CD4-positive, alpha-beta T cell (primary cell): ENCODE results near the gene HOXD11. TPM values are rescaled to one million over a fixed set of nuclear protein-coding genes. Genes with fewer than 3 reads are reported as not detected.
A peak's percentile ranks its signal among the peaks of the same experiment; 100 is the strongest.

Source experiments
- ATAC-seq: fragments of 200-7000 bp; cut with Tn5 transposase; one replicate; pipeline ENCODE4 v1.10.0; 2022; ENCODE audit warnings: mild to moderate bottlenecking; ENCODE audit not compliant: poor library complexity
- CTCF ChIA-PET: fragments of 350-600 bp; sonication (Branson Sonifier 250); formaldehyde crosslinking; loops from one replicate; lab custom pipeline; 2021; ENCODE audit warnings: antibody characterized with exemption, inconsistent platforms; lab: Charles Lee
- POLR2A ChIA-PET: fragments of 350-600 bp; sonication (Branson Sonifier 250); formaldehyde crosslinking; loops from one replicate; lab custom pipeline; 2021; ENCODE audit warnings: antibody characterized with exemption, inconsistent platforms; lab: Charles Lee
- DNase-seq, 14 experiments: peaks; one replicate each; pipeline ENCODE4 v3.0.0-alpha.2; 2013 to 2020; ENCODE audit warnings: mixed read lengths in 2 of 14
- H3K27ac ChIP-seq, 2 donors: one replicate each; pipeline versions ENCODE4 v1.5.1 to v1.7.0; 2013; ENCODE audit warnings: low read length in 2 of 2, low read depth in 1 of 2, mild to moderate bottlenecking in 1 of 2
- H3K27me3 ChIP-seq, 2 experiments: 1 replicate in 1 of 2; 2 replicates in 1 of 2; pipeline versions ENCODE4 v1.6.1 to v1.7.0; 2013; ENCODE audit warnings: low read length in 2 of 2, control low read depth in 1 of 2, mild to moderate bottlenecking in 1 of 2, moderate library complexity in 1 of 2; ENCODE audit not compliant: insufficient read depth in 2 of 2, control insufficient read depth in 1 of 2
- H3K36me3 ChIP-seq: one replicate; pipeline ENCODE4 v1.6.1; 2013; ENCODE audit warnings: low read length, control low read depth; ENCODE audit not compliant: insufficient read depth
- H3K4me1 ChIP-seq: one replicate; pipeline ENCODE4 v1.6.1; 2013; ENCODE audit warnings: low read length, control low read depth; ENCODE audit not compliant: insufficient read depth
- H3K4me3 ChIP-seq: one replicate; pipeline ENCODE4 v1.5.1; 2013; ENCODE audit warnings: mild to moderate bottlenecking, low read length, moderate library complexity
- H3K9me3 ChIP-seq, 2 experiments: 1 replicate in 1 of 2; 2 replicates in 1 of 2; pipeline versions ENCODE4 v1.6.1 to v1.7.0; 2013; ENCODE audit warnings: low read length in 2 of 2, mild to moderate bottlenecking in 2 of 2, control low read depth in 1 of 2, moderate library complexity in 1 of 2; ENCODE audit not compliant: control insufficient read depth in 1 of 2, insufficient read depth in 1 of 2
- H3K27ac Mint-ChIP-seq: one replicate; pipeline ENCODE4 v1.8.0; 2020; ENCODE audit warnings: mixed read lengths
- H3K27me3 Mint-ChIP-seq: one replicate; pipeline ENCODE4 v1.8.0; 2021; ENCODE audit warnings: mixed read lengths
- H3K36me3 Mint-ChIP-seq: one replicate; pipeline ENCODE4 v1.8.0; 2021; ENCODE audit warnings: low read depth, mixed read lengths
- H3K4me1 Mint-ChIP-seq: one replicate; pipeline ENCODE4 v1.8.0; 2021; ENCODE audit warnings: low read depth, mixed read lengths
- H3K4me3 Mint-ChIP-seq: one replicate; pipeline ENCODE4 v1.8.0; 2020; ENCODE audit warnings: mild to moderate bottlenecking, mixed read lengths
- H3K9me3 Mint-ChIP-seq: one replicate; pipeline ENCODE4 v1.8.0; 2020; ENCODE audit warnings: mixed read lengths
- CTCF ChIP-seq: fragments of 200-600 bp; IDR thresholded peaks from one replicate; pipeline ENCODE4 v1.8.0; 2022; ENCODE audit warnings: antibody characterized with exemption, mild to moderate bottlenecking
- intact Hi-C, 2 experiments: fragments of 100-400 bp; cut with DNase I in 1 of 2; cut with micrococcal nuclease in 1 of 2; formaldehyde crosslinking; loops; one replicate each; pipeline versions ENCODE4 v1.15.1 to v1.9.0; 2023 to 2025; cut with DNase I, micrococcal nuclease
- total RNA-seq, 174 experiments: library from RNA in 2 of 174; stranded (reverse) in 2 of 174; gene quantifications; one replicate each; pipeline ENCODE4 v1.2.3 and lab custom pipeline; 2021 to 2026

The HOXD11 gene
- total RNA-seq, 2 experiments from 2014 or later, result not detected

- Mint-ChIP-seq H3K9me3 (peaks cover 19% of the 10 kb centered on the region), H3K27ac (peak overlapping the region; percentile 83), H3K4me1 (peaks cover 29% of the 10 kb centered on the region), H3K4me3 (peak overlapping the region; percentile 73), H3K36me3 (peaks cover 49% of the 10 kb centered on the region), H3K27me3 (peaks cover 86% of the 10 kb centered on the region)
- ATAC-seq (no peak), DNase-seq (peak in 2 of 14 experiments; percentile 16 to 41)
- CTCF ChIA-PET, result no interaction called here
- peaks cover 30% of the 10 kb centered on the region for H3K4me1 ChIP-seq
- intact Hi-C loops, result loop anchor here (5.0 to 10.0 kb wide), 4 partner anchors 32 to 1745 kb away; partner anchors contain the start of genes HOXD10 (in 1 of the 2) and SP9 (in 1 of the 2)
- no peak for TF ChIP-seq CTCF
- peaks cover 85 to 92% of the 10 kb centered on the region in 2 experiments for H3K27me3 ChIP-seq
- H3K4me3 ChIP-seq, result no peak overlapping the region
- POLR2A ChIA-PET, result no interaction called here
- H3K36me3 ChIP-seq, result no peaks in the 10 kb centered on the region
- H3K9me3 ChIP-seq, result peaks cover 63 to 83% of the 10 kb centered on the region in 2 experiments
- no peak overlapping the region for H3K27ac ChIP-seq
These were observed 27.1 kb upstream of the HOXD11 start for GRCh38 chr2:176079831-176080539.

GRCh38 chr2:176080540-176081375 lies 26.3 kb upstream of the HOXD11 start:
- peaks cover 16% of the 10 kb centered on the region for H3K9me3 Mint-ChIP-seq
- DNase-seq, result peak in 1 of 14 experiments; percentile 41
- no peak for TF ChIP-seq CTCF
- Histone ChIP-seq H3K36me3 (no peaks in the 10 kb centered on the region), H3K4me1 (peaks cover 30% of the 10 kb centered on the region), H3K27ac (no peak overlapping the region), H3K9me3 (peaks cover 71 to 77% of the 10 kb centered on the region in 2 experiments), H3K27me3 (peaks cover 85 to 92% of the 10 kb centered on the region in 2 experiments), H3K4me3 (no peak overlapping the region)
- peaks cover 56% of the 10 kb centered on the region for H3K36me3 Mint-ChIP-seq
- peaks cover 29% of the 10 kb centered on the region for H3K4me1 Mint-ChIP-seq
- H3K4me3 Mint-ChIP-seq, result peak overlapping the region; percentile 60
- ATAC-seq, result no peak
- ChIA-PET CTCF (no interaction called here), POLR2A (no interaction called here)
- H3K27me3 Mint-ChIP-seq, result peaks cover 86% of the 10 kb centered on the region
- H3K27ac Mint-ChIP-seq, result peak overlapping the region; percentile 75
- intact Hi-C loops, result loop anchor here (5.0 to 10.0 kb wide), 3 partner anchors 37 to 1746 kb away; partner anchors contain the start of genes HOXD10 (in 1 of the 2) and SP9 (in 1 of the 2)

- Histone ChIP-seq H3K4me1 (peaks cover 36% of the 10 kb centered on the region), H3K27me3 (peaks cover 85 to 92% of the 10 kb centered on the region in 2 experiments), H3K9me3 (peaks cover 71 to 77% of the 10 kb centered on the region in 2 experiments), H3K27ac (no peak overlapping the region), H3K36me3 (no peaks in the 10 kb centered on the region), H3K4me3 (no peak overlapping the region)
- Mint-ChIP-seq H3K9me3 (peaks cover 16% of the 10 kb centered on the region), H3K27me3 (peaks cover 86% of the 10 kb centered on the region), H3K36me3 (peaks cover 58% of the 10 kb centered on the region), H3K27ac (peak overlapping the region; percentile 75), H3K4me1 (peaks cover 30% of the 10 kb centered on the region), H3K4me3 (peak overlapping the region; percentile 63)
- DNase-seq, result no peak
- TF ChIP-seq CTCF, result no peak
- ChIA-PET CTCF (no interaction called here), POLR2A (interaction anchor here (2.0 kb wide), 1 partner anchor 8 kb away, joined by 5 read pairs; no protein-coding TSS in a partner anchor)
- intact Hi-C loops, result loop anchor here (5.0 to 10.0 kb wide), 3 partner anchors 36 to 1747 kb away; partner anchors contain the start of genes HOXD10 (in 1 of the 2) and SP9 (in 1 of the 2)
- ATAC-seq, result no peak
These were observed 25.7 kb upstream of the HOXD11 start for GRCh38 chr2:176081376-176081836.
